ENCODE results near the gene HSDL1. TPM values are rescaled to one million over a fixed set of nuclear protein-coding genes. Genes with fewer than 3 reads are reported as not detected.
"Not testable (repeated sequence)": the region's sequence is repeated elsewhere in the genome, so short reads cannot be mapped to it uniquely, and the experiment has no call there.

The HSDL1 gene
- total RNA-seq, 1 experiment from 2014 or later = 34.2 TPM

- no peak overlapping the region for H3T11ph ChIP-seq (ENCODE audit: low read length)
- no peak overlapping the region for H2BK12ac ChIP-seq (ENCODE audit: insufficient read length, low read depth, low read length)
- no peak overlapping the region for H2BK120ac ChIP-seq (ENCODE audit: low read depth, low read length, poor library complexity, severe bottlenecking)
- H3K79me2 ChIP-seq (ENCODE audit: insufficient read depth, low read length) = peaks cover 12% of the 10 kb centered on the region; the same call in 1 of the 2 replicates
- H3K9me3 ChIP-seq (ENCODE audit: control insufficient read depth, low read depth, low read length) = no peaks in the 10 kb centered on the region
- Mint-ChIP-seq H3K4me1 (peaks cover 11 to 17% of the 10 kb centered on the region in 2 experiments), H3K27ac (peak overlapping the region; percentile 96 to 98 (median 98)), H3K9me3 (no peaks in the 10 kb centered on the region), H3K36me3 (ENCODE audit: insufficient read depth in 1 of 3, low read depth in 3 of 3) (no peaks in the 10 kb centered on the region), H3K27me3 (ENCODE audit: low read depth) (no peaks in the 10 kb centered on the region), H3K4me3 (peak overlapping the region; percentile 90 to 95)
- no CpG with 5 or more reads among the region's 57 CpGs for WGBS (ENCODE audit: extremely low coverage, insufficient read length, low lambda C conversion rate)
- H2BK5ac ChIP-seq (ENCODE audit: insufficient read length, low read length) = no peak overlapping the region
- H2BK20ac ChIP-seq (ENCODE audit: low read depth, low read length, poor library complexity, severe bottlenecking) = no peak overlapping the region
- peaks cover 10% of the 10 kb centered on the region for H3K23me2 ChIP-seq (ENCODE audit: insufficient read length, low read depth, low read length, poor library complexity, severe bottlenecking)
- DNase-seq = no peak
- no peaks in the 10 kb centered on the region for H3K27me3 ChIP-seq (ENCODE audit: insufficient read depth, low read length)
- H3K27ac ChIP-seq (ENCODE audit: insufficient read length, low read depth, low read length) = peak overlapping the region; percentile 56
- H3K14ac ChIP-seq (ENCODE audit: insufficient read depth, low read length) = peak overlapping the region; percentile 45; the same call in 1 of the 2 replicates
- no peak overlapping the region for H4K8ac ChIP-seq (replicated peaks; ENCODE audit: insufficient read length, low read depth, low read length)
- H4K91ac ChIP-seq (ENCODE audit: insufficient read length, low read depth, low read length) = no peak overlapping the region
- peak overlapping the region; percentile 70 for H3K4me2 ChIP-seq (ENCODE audit: insufficient read depth, insufficient read length, low read length)
- H3K56ac ChIP-seq (ENCODE audit: insufficient read length, low read depth, low read length) = no peak overlapping the region
- no peaks in the 10 kb centered on the region for H3K79me1 ChIP-seq (ENCODE audit: insufficient read depth, low read depth, low read length, poor library complexity, severe bottlenecking)
- H4K5ac ChIP-seq (ENCODE audit: insufficient read length, low read depth, low read length) = no peak overlapping the region
- H4K20me1 ChIP-seq (ENCODE audit: control insufficient read depth, insufficient read depth, insufficient read length) = no peaks in the 10 kb centered on the region
- H3K9ac ChIP-seq (ENCODE audit: extremely low read depth, insufficient read length, low read length) = peak overlapping the region; percentile 89
- H3K23ac ChIP-seq (ENCODE audit: insufficient read length, low read depth, low read length) = no peak overlapping the region
- peak; percentile 61 for TF ChIP-seq CTCF (conservative IDR thresholded peaks at IDR 0.05)
- H3K4ac ChIP-seq (ENCODE audit: low read depth, low read length) = no peak overlapping the region
- H2AFZ ChIP-seq (ENCODE audit: low read length) = no peak overlapping the region
- H3K18ac ChIP-seq (ENCODE audit: insufficient read length, low read depth, low read length) = peak overlapping the region; percentile 27
- no peak overlapping the region for H2AK5ac ChIP-seq (ENCODE audit: insufficient read length, low read length)
- no peaks in the 10 kb centered on the region; the same call in 1 of the 2 replicates for H3K4me1 ChIP-seq (ENCODE audit: insufficient read depth, low read length)
- no peak overlapping the region for H2BK15ac ChIP-seq (ENCODE audit: low read depth, low read length)
Measured at GRCh38 chr16:84115919-84116719, 28.9 kb downstream of the HSDL1 start.

DNA sequence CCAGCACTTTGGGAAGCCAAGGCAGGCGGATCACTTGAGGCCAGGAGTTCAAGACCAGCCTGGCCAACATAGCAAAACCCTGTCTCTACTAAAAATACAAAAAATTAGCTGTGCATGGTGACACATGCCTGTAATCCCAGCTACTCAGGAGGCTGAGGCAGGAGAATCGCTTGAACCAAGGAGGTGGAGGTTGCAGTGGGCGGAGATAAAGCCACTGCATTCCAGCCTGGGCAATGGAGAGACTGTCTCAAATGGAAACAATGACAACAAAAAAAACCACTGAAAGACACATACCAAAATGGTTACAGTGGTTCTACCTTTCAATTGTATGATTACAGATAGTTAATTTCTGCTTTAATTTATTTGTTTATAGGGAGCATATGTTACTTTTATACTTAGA lies 33.0 kb downstream of the HSDL1 start:
- H2AK5ac ChIP-seq (ENCODE audit: insufficient read length, low read length); H4K8ac ChIP-seq (replicated peaks; ENCODE audit: insufficient read length, low read depth, low read length); H2AFZ ChIP-seq (ENCODE audit: low read length); H3K36me3 Mint-ChIP-seq (ENCODE audit: insufficient read depth in 1 of 3, low read depth in 3 of 3); H3K4me3 Mint-ChIP-seq; H3K27me3 Mint-ChIP-seq (ENCODE audit: low read depth); H2BK5ac ChIP-seq (ENCODE audit: insufficient read length, low read length); H3K9me3 Mint-ChIP-seq; H3K79me1 ChIP-seq (ENCODE audit: insufficient read depth, low read depth, low read length, poor library complexity, severe bottlenecking); H3K23ac ChIP-seq (ENCODE audit: insufficient read length, low read depth, low read length); H2BK120ac ChIP-seq (ENCODE audit: low read depth, low read length, poor library complexity, severe bottlenecking); H4K5ac ChIP-seq (ENCODE audit: insufficient read length, low read depth, low read length); H3K4me1 ChIP-seq (ENCODE audit: insufficient read depth, low read length); H4K20me1 ChIP-seq (ENCODE audit: control insufficient read depth, insufficient read depth, insufficient read length); DNase-seq; H3K56ac ChIP-seq (ENCODE audit: insufficient read length, low read depth, low read length); H3K27ac Mint-ChIP-seq; H3K23me2 ChIP-seq (ENCODE audit: insufficient read length, low read depth, low read length, poor library complexity, severe bottlenecking); H3K4me2 ChIP-seq (ENCODE audit: insufficient read depth, insufficient read length, low read length); H3K9me3 ChIP-seq (ENCODE audit: control insufficient read depth, low read depth, low read length); H3K27me3 ChIP-seq (ENCODE audit: insufficient read depth, low read length); H2BK12ac ChIP-seq (ENCODE audit: insufficient read length, low read depth, low read length); H3K9ac ChIP-seq (ENCODE audit: extremely low read depth, insufficient read length, low read length); H3K27ac ChIP-seq (ENCODE audit: insufficient read length, low read depth, low read length); H2BK15ac ChIP-seq (ENCODE audit: low read depth, low read length); H3T11ph ChIP-seq (ENCODE audit: low read length); H3K14ac ChIP-seq (ENCODE audit: insufficient read depth, low read length); H3K18ac ChIP-seq (ENCODE audit: insufficient read length, low read depth, low read length); H3K4ac ChIP-seq (ENCODE audit: low read depth, low read length); H2BK20ac ChIP-seq (ENCODE audit: low read depth, low read length, poor library complexity, severe bottlenecking); H4K91ac ChIP-seq (ENCODE audit: insufficient read length, low read depth, low read length): not testable (repeated sequence)
- WGBS (ENCODE audit: extremely low coverage, insufficient read length, low lambda C conversion rate) = no CpG with 5 or more reads among the region's 3 CpGs
- peaks cover 23% of the 10 kb centered on the region; the same call in 1 of the 2 replicates for H3K79me2 ChIP-seq (ENCODE audit: insufficient read depth, low read length)
- peaks cover 13 to 19% of the 10 kb centered on the region in 2 experiments for H3K4me1 Mint-ChIP-seq

Measured in H9 (cell line).